Measurements from ENCODE around the gene PRKCE. TPM values are rescaled to one million over a fixed set of nuclear protein-coding genes. Genes with fewer than 3 reads are reported as not detected.

The PRKCE gene
- polyA plus RNA-seq, 1 of the 3 experiments (the other 2 are of a cell fraction): 16.3 TPM

- Histone ChIP-seq H4K20me1 (ENCODE audit: insufficient read depth) (no peaks in the 10 kb centered on the region), H3K27ac (ENCODE audit: low read depth in 2 of 2, low read length in 1 of 2) (peak overlapping the region in 1 of 2 experiments; percentile 15; a peak in 2 of 4 replicates)
Observed at GRCh38 chr2:45869165-45869501, 217.7 kb downstream of the PRKCE start.

More at GRCh38 chr2:45869165-45869501, 217.7 kb downstream of the PRKCE start:
- no peak overlapping the region for H3K4me3 ChIP-seq (ENCODE audit: low read depth in 2 of 2, low read length in 1 of 2)
- peaks cover 4% of the 10 kb centered on the region for H3F3A ChIP-seq (replicated peaks; ENCODE audit: insufficient read depth)
- ChIA-PET CTCF (interaction anchor here (1.0 to 1.9 kb wide), 5 partner anchors 11 to 67 kb away, joined by 3 to 6 read pairs (median 4); no protein-coding TSS in a partner anchor), POLR2A (no interaction called here)
- no peaks in the 10 kb centered on the region for H3K79me2 ChIP-seq (ENCODE audit: insufficient read depth)
- TF ChIP-seq FOSL2 (IDR thresholded peaks at IDR 0.05; ENCODE audit: borderline replicate concordance, low read depth): peak; percentile 49
- no peak for TF ChIP-seq RCOR1 (IDR thresholded peaks at IDR 0.05; ENCODE audit: low read length)
- TF ChIP-seq CTCF (IDR thresholded peaks at IDR 0.05): no peak
- TF ChIP-seq GABPA (IDR thresholded peaks at IDR 0.05; ENCODE audit: low read depth): no peak
- no peak for TF ChIP-seq ELF1 (IDR thresholded peaks at IDR 0.05)
- TF ChIP-seq EP300 (IDR thresholded peaks at IDR 0.05; ENCODE audit: borderline replicate concordance in 1 of 2, low read depth in 1 of 2, low read length in 1 of 2): no peak; a peak in 1 of 4 replicates
- TF ChIP-seq, protein P1, sequence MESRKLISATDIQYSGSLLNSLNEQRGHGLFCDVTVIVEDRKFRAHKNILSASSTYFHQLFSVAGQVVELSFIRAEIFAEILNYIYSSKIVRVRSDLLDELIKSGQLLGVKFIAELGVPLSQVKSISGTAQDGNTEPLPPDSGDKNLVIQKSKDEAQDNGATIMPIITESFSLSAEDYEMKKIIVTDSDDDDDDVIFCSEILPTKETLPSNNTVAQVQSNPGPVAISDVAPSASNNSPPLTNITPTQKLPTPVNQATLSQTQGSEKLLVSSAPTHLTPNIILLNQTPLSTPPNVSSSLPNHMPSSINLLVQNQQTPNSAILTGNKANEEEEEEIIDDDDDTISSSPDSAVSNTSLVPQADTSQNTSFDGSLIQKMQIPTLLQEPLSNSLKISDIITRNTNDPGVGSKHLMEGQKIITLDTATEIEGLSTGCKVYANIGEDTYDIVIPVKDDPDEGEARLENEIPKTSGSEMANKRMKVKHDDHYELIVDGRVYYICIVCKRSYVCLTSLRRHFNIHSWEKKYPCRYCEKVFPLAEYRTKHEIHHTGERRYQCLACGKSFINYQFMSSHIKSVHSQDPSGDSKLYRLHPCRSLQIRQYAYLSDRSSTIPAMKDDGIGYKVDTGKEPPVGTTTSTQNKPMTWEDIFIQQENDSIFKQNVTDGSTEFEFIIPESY (IDR thresholded peaks at IDR 0.05; ENCODE audit: borderline replicate concordance, low read depth): no peak
- TF ChIP-seq USF2 (IDR thresholded peaks at IDR 0.05; ENCODE audit: borderline replicate concordance, low read depth, low read length): no peak
- TF ChIP-seq SMC3 (IDR thresholded peaks at IDR 0.05; ENCODE audit: low read depth, low read length): no peak
- TF ChIP-seq RFX5 (IDR thresholded peaks at IDR 0.05; ENCODE audit: low read length): no peak
- peak; percentile 27; the same call in 1 of the 2 replicates for TF ChIP-seq PBX3 (IDR thresholded peaks at IDR 0.05)
- TF ChIP-seq EZH2phosphoT487 (IDR thresholded peaks at IDR 0.05; ENCODE audit: borderline replicate concordance, low read depth): no peak
- no peak for TF ChIP-seq TEAD4 (IDR thresholded peaks at IDR 0.05; ENCODE audit: borderline replicate concordance, insufficient read depth)
- TF ChIP-seq, protein P2, sequence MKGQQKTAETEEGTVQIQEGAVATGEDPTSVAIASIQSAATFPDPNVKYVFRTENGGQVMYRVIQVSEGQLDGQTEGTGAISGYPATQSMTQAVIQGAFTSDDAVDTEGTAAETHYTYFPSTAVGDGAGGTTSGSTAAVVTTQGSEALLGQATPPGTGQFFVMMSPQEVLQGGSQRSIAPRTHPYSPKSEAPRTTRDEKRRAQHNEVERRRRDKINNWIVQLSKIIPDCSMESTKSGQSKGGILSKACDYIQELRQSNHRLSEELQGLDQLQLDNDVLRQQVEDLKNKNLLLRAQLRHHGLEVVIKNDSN (IDR thresholded peaks at IDR 0.05; ENCODE audit: borderline replicate concordance, low read depth): no peak
- TF ChIP-seq IRF3 (IDR thresholded peaks at IDR 0.05; ENCODE audit: low read depth, low read length): no peak
- TF ChIP-seq RXRA (IDR thresholded peaks at IDR 0.05; ENCODE audit: borderline replicate concordance, low read depth): no peak
- TF ChIP-seq TCF12 (IDR thresholded peaks at IDR 0.05): peak; percentile 28; the same call in 1 of the 2 replicates
- H3K4me1 ChIP-seq (ENCODE audit: control insufficient read depth in 1 of 2, insufficient read depth in 2 of 2, low read depth in 1 of 2, low read length in 1 of 2): peaks cover 0 to 4% of the 10 kb centered on the region in 2 experiments; a peak in 1 of 4 replicates
- H3K36me3 ChIP-seq (replicated peaks in 1 of 2; ENCODE audit: control insufficient read depth in 1 of 2, insufficient read depth in 2 of 2, low read length in 1 of 2): no peaks in the 10 kb centered on the region
- H3K9me3 ChIP-seq: no peaks in the 10 kb centered on the region
- 82% methylated on average over 4 of the region's 4 CpGs for WGBS (ENCODE audit: low lambda C conversion rate)
- no peaks in the 10 kb centered on the region for H3K27me3 ChIP-seq (ENCODE audit: insufficient read depth)
- no peak overlapping the region for H3K9ac ChIP-seq
- H3K4me2 ChIP-seq: no peak overlapping the region
- no peak overlapping the region for H2AFZ ChIP-seq (ENCODE audit: low read depth)
- DNase-seq: no peak
- no peaks in the 10 kb centered on the region for H3K9me2 ChIP-seq

Data from SK-N-SH (cell line).